Measurements from ENCODE around the gene RSPO1.

GRCh38 chr1:37661401-37661800, 26.7 kb upstream of the RSPO1 start:
- no peak for TF ChIP-seq POLR2A (IDR thresholded peaks at IDR 0.05)
- TF ChIP-seq CTCF (IDR thresholded peaks at IDR 0.05), result no peak
